Measurements from ENCODE around the gene FAM83G.
A peak's percentile ranks its signal among the peaks of the same experiment; 100 is the strongest.

FAM83G gene

DNA sequence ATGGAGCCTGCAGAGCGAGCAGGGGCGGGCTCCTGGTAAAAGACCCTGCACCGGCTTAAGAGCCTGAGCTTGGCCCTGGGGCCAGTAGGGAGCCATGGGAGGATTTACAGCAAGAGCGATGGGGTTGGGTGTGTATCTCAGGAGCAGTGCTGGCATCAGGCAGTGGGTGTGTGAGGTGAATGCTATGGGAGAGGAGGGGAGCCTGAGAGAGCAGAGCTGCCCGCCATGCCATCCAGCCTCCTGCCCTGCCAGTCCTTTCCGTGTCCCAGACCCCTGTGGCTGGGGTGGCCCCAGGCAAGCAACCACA, 23.3 kb downstream of the FAM83G start:
- no peaks in the 10 kb centered on the region for H3K9me3 ChIP-seq (replicated peaks; ENCODE audit: low read length)
- no peaks in the 10 kb centered on the region for H3K27me3 ChIP-seq (ENCODE audit: control insufficient read depth, insufficient read depth, low read length)
- peaks cover 36% of the 10 kb centered on the region for H3K36me3 ChIP-seq (ENCODE audit: insufficient read depth, low read length)
- peaks cover 28% of the 10 kb centered on the region for H3K4me1 ChIP-seq (ENCODE audit: control insufficient read depth, insufficient read depth, low read length)
- peak overlapping the region; percentile 71 for H3K9ac ChIP-seq (ENCODE audit: low read depth, low read length)
- H3K4me2 ChIP-seq (ENCODE audit: low read length) = no peak overlapping the region
- no peak overlapping the region for H3K4me3 ChIP-seq (ENCODE audit: low read length)

DNA sequence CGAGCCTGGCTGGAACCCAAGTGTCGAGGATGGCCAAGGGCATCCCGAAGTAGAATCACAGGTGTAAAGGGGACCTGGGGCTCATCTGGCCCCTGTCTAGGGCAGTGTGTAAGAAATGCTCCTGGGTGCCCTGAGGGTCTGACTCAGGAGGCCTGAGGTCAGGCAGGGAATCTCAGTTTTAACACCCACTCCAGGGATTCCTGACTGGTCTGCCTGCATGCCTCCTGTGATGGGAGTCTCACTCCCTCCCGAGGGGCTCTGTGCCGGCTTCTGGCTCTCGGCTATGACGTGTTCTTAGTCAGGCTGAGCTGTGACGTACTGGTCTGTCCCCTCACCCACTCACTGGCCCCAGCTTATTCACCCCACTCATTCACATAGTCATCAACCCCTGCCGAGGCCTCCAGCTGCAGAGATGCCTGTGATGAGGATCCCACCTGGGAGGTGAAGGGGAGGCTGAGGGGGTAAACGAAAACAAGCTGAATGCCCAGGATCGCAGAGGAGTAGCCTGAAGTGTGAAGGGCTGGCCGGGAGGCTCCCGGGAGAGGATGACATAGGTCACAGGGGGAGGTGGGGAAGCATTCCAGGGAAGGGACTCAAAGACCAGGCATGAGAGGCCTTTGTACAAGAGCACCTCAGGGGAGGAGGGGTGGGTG, 23.8 kb downstream of the FAM83G start:
- Histone ChIP-seq H3K9ac (ENCODE audit: low read depth, low read length) (peak overlapping the region; percentile 71), H3K4me3 (ENCODE audit: low read length) (no peak overlapping the region), H3K4me1 (ENCODE audit: control insufficient read depth, insufficient read depth, low read length) (peaks cover 28% of the 10 kb centered on the region), H3K4me2 (ENCODE audit: low read length) (no peak overlapping the region), H3K27me3 (ENCODE audit: control insufficient read depth, insufficient read depth, low read length) (no peaks in the 10 kb centered on the region), H3K9me3 (replicated peaks; ENCODE audit: low read length) (no peaks in the 10 kb centered on the region), H3K36me3 (ENCODE audit: insufficient read depth, low read length) (peaks cover 33% of the 10 kb centered on the region)

DNA sequence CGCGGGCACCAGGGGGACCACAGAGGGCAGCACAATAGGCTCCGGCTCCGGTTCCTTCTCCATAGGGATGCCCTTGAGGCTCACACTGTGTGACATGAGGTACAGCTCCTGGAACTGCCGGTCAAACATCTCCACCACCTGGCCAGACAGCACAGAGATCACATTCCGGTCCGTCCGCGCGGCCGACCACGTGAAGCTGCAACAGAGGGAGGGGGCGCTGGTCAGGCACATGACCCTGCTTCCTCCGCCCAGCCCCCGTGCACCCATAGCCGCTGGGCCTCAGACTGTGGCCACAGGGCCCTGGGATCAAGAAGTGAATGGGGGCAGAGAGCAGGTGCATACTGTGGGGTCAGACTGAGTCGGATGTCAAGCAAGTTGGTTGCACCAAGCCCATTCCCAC, 25.9 kb downstream of the FAM83G start:
- H3K4me1 ChIP-seq (ENCODE audit: control insufficient read depth, insufficient read depth, low read length) = peaks cover 34% of the 10 kb centered on the region
- H3K36me3 ChIP-seq (ENCODE audit: insufficient read depth, low read length) = peaks cover 25% of the 10 kb centered on the region
- H3K4me2 ChIP-seq (ENCODE audit: low read length) = no peak overlapping the region
- no peak overlapping the region for H3K9ac ChIP-seq (ENCODE audit: low read depth, low read length)
- H3K27me3 ChIP-seq (ENCODE audit: control insufficient read depth, insufficient read depth, low read length) = no peaks in the 10 kb centered on the region
- H3K4me3 ChIP-seq (ENCODE audit: low read length) = no peak overlapping the region
- H3K9me3 ChIP-seq (replicated peaks; ENCODE audit: low read length) = no peaks in the 10 kb centered on the region

DNA sequence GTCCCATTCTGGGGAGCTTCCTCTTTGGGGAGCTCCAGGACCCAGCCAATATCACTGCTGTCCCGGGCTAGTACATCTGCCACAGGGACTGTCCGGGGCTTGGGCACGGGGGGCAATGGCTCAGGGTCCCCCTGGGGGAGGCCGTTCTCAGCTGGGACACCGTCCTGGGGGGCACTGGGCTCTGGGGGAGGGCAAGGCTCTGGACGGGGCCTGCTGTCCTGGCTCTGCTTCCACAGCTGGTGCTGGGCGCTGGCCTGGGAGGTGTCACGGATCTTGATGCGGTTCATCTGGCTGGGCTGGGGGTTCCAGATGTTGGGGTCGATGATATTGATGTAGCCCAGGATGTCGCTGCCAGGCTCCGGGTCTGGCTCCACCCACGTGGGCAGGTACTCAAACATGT, 26.5 kb downstream of the FAM83G start:
- Histone ChIP-seq H3K27me3 (ENCODE audit: control insufficient read depth, insufficient read depth, low read length) (no peaks in the 10 kb centered on the region), H3K4me3 (ENCODE audit: low read length) (no peak overlapping the region), H3K4me2 (ENCODE audit: low read length) (no peak overlapping the region), H3K36me3 (ENCODE audit: insufficient read depth, low read length) (peaks cover 19% of the 10 kb centered on the region), H3K4me1 (ENCODE audit: control insufficient read depth, insufficient read depth, low read length) (peaks cover 34% of the 10 kb centered on the region), H3K9me3 (replicated peaks; ENCODE audit: low read length) (no peaks in the 10 kb centered on the region), H3K9ac (ENCODE audit: low read depth, low read length) (no peak overlapping the region)

- Histone ChIP-seq H3K9me3 (replicated peaks; ENCODE audit: low read length) (no peaks in the 10 kb centered on the region), H3K27me3 (ENCODE audit: control insufficient read depth, insufficient read depth, low read length) (no peaks in the 10 kb centered on the region), H3K9ac (ENCODE audit: low read depth, low read length) (no peak overlapping the region), H3K4me2 (ENCODE audit: low read length) (no peak overlapping the region), H3K4me1 (ENCODE audit: control insufficient read depth, insufficient read depth, low read length) (peaks cover 30% of the 10 kb centered on the region), H3K4me3 (ENCODE audit: low read length) (no peak overlapping the region), H3K36me3 (ENCODE audit: insufficient read depth, low read length) (peaks cover 19% of the 10 kb centered on the region)
These were observed 26.9 kb downstream of the FAM83G start for GRCh38 chr17:18977646-18978045.

DNA sequence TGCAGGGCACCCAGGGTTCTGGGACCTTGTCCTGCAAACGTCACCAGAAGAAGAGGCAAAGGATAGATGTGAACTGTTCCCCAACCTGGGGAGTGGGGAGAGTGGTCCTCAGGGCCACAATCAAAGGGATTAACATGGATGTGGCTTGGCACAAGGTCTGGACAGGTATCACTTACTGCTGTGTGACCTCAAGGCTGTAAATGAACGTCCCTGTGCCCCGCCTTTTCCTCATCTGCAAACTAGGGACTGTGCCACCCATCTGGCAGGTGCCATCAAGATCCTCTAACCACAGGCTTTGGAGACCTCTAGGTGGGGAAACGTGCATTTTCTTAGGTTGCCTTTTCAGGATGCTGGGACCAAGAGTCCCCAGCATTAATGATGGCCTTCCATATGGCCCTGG, 27.5 kb downstream of the FAM83G start:
- Histone ChIP-seq H3K9ac (ENCODE audit: low read depth, low read length) (no peak overlapping the region), H3K4me2 (ENCODE audit: low read length) (no peak overlapping the region), H3K27me3 (ENCODE audit: control insufficient read depth, insufficient read depth, low read length) (no peaks in the 10 kb centered on the region), H3K36me3 (ENCODE audit: insufficient read depth, low read length) (peaks cover 19% of the 10 kb centered on the region), H3K4me1 (ENCODE audit: control insufficient read depth, insufficient read depth, low read length) (peaks cover 24% of the 10 kb centered on the region), H3K4me3 (ENCODE audit: low read length) (no peak overlapping the region), H3K9me3 (replicated peaks; ENCODE audit: low read length) (no peaks in the 10 kb centered on the region)

DNA sequence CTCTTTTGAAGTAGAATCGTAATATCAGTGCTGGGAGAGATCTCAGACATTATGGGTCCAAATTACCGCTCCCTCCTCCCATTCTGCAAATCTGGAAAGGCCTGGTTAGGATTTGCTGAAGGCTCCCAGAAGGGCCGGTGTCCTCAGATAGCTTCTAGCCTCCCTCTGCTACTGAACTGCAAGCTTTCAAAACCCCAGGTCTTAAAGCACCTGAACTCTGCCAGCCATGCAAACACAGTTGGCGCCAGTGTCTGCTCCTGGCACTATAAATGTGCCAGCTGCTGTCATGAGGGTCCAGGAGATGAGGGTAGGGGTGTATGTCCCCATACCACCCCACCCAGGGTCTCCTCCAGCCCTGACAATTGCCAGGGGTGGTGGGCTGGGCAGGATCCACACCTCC, 28.4 kb downstream of the FAM83G start:
- H3K4me3 ChIP-seq (ENCODE audit: low read length) = no peak overlapping the region
- H3K9ac ChIP-seq (ENCODE audit: low read depth, low read length) = no peak overlapping the region
- peaks cover 24% of the 10 kb centered on the region for H3K36me3 ChIP-seq (ENCODE audit: insufficient read depth, low read length)
- H3K9me3 ChIP-seq (replicated peaks; ENCODE audit: low read length) = no peaks in the 10 kb centered on the region
- no peaks in the 10 kb centered on the region for H3K27me3 ChIP-seq (ENCODE audit: control insufficient read depth, insufficient read depth, low read length)
- peaks cover 16% of the 10 kb centered on the region for H3K4me1 ChIP-seq (ENCODE audit: control insufficient read depth, insufficient read depth, low read length)
- no peak overlapping the region for H3K4me2 ChIP-seq (ENCODE audit: low read length)

- no peak overlapping the region for H3K4me3 ChIP-seq (ENCODE audit: low read length)
- no peaks in the 10 kb centered on the region for H3K9me3 ChIP-seq (replicated peaks; ENCODE audit: low read length)
- H3K27me3 ChIP-seq (ENCODE audit: control insufficient read depth, insufficient read depth, low read length) = no peaks in the 10 kb centered on the region
- H3K36me3 ChIP-seq (ENCODE audit: insufficient read depth, low read length) = peaks cover 30% of the 10 kb centered on the region
- H3K4me1 ChIP-seq (ENCODE audit: control insufficient read depth, insufficient read depth, low read length) = peaks cover 9% of the 10 kb centered on the region
- no peak overlapping the region for H3K9ac ChIP-seq (ENCODE audit: low read depth, low read length)
- no peak overlapping the region for H3K4me2 ChIP-seq (ENCODE audit: low read length)
These were observed 29.0 kb downstream of the FAM83G start for GRCh38 chr17:18975597-18975996.

DNA sequence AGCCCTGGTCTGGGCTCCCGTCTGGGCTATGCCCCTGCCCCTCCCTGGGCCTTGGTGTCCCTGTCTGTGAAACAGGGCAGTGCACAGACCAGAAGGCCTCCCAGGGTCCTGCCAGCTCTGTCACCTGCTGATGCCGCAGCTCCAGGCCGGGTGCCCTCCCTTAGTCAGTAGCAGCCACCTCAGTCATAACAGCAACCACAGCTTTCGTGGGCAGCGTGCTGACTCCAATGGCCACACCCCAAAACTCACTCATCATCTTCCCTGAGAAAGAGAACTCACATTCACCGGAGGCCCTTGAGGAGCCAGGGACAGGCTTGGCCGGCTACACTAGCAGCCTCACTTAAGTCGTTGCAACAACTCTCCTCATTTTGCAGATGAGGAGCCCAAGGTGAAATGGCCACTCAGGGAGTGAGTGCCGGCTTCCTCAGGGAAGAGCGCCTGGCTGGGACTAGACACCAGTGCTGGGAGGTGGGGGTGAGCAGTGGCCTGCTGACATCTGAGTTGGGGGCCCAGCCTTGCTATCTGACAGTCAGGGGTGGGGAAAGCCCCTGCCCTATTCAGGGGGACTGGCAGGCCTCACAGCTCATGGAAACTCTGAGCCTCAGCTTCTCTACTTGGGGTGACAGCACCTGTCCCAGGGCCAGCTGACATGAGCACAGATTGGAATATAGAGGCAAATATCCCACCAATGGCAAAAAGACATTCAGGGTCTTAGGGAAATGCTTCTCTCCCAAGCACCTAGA, 30.0 kb downstream of the FAM83G start:
- Histone ChIP-seq H3K36me3 (ENCODE audit: insufficient read depth, low read length) (peaks cover 34% of the 10 kb centered on the region), H3K9me3 (replicated peaks; ENCODE audit: low read length) (no peaks in the 10 kb centered on the region), H3K4me2 (ENCODE audit: low read length) (no peak overlapping the region), H3K27me3 (ENCODE audit: control insufficient read depth, insufficient read depth, low read length) (no peaks in the 10 kb centered on the region), H3K4me3 (ENCODE audit: low read length) (no peak overlapping the region), H3K4me1 (ENCODE audit: control insufficient read depth, insufficient read depth, low read length) (peaks cover 13% of the 10 kb centered on the region), H3K9ac (ENCODE audit: low read depth, low read length) (no peak overlapping the region)

- H3K4me2 ChIP-seq (ENCODE audit: low read length) = no peak overlapping the region
- no peaks in the 10 kb centered on the region for H3K27me3 ChIP-seq (ENCODE audit: control insufficient read depth, insufficient read depth, low read length)
- H3K9ac ChIP-seq (ENCODE audit: low read depth, low read length) = no peak overlapping the region
- H3K36me3 ChIP-seq (ENCODE audit: insufficient read depth, low read length) = peaks cover 23% of the 10 kb centered on the region
- H3K4me1 ChIP-seq (ENCODE audit: control insufficient read depth, insufficient read depth, low read length) = peaks cover 28% of the 10 kb centered on the region
- H3K9me3 ChIP-seq (replicated peaks; ENCODE audit: low read length) = no peaks in the 10 kb centered on the region
- no peak overlapping the region for H3K4me3 ChIP-seq (ENCODE audit: low read length)
These were observed 32.8 kb downstream of the FAM83G start for GRCh38 chr17:18971801-18972200.

- H3K4me2 ChIP-seq (ENCODE audit: low read length) = no peak overlapping the region
- H3K36me3 ChIP-seq (ENCODE audit: insufficient read depth, low read length) = peaks cover 18% of the 10 kb centered on the region
These were observed 33.7 kb downstream of the FAM83G start for GRCh38 chr17:18970582-18971480.

More at GRCh38 chr17:18970582-18971480, 33.7 kb downstream of the FAM83G start:
- Histone ChIP-seq H3K4me1 (ENCODE audit: control insufficient read depth, insufficient read depth, low read length) (peaks cover 28% of the 10 kb centered on the region), H3K9ac (ENCODE audit: low read depth, low read length) (no peak overlapping the region), H3K9me3 (replicated peaks; ENCODE audit: low read length) (no peaks in the 10 kb centered on the region), H3K4me3 (ENCODE audit: low read length) (no peak overlapping the region), H3K27me3 (ENCODE audit: control insufficient read depth, insufficient read depth, low read length) (no peaks in the 10 kb centered on the region)
